Nephron (organoid): ENCODE data around the gene MRGPRF.

ENCODE experiments used
- H3K27ac Mint-ChIP-seq, 3 experiments: 2 replicates each; pipeline ENCODE4 v1.8.0; 2020; ENCODE audit warnings: mixed read lengths in 3 of 3, mild to moderate bottlenecking in 2 of 3, moderate library complexity in 1 of 3
- H3K27me3 Mint-ChIP-seq: 2 replicates; pipeline ENCODE4 v1.8.0; 2021; ENCODE audit warnings: low read depth, mild to moderate bottlenecking, moderate library complexity, mixed read lengths
- H3K36me3 Mint-ChIP-seq: 2 replicates; pipeline ENCODE4 v1.8.0; 2020; ENCODE audit warnings: low read depth, mixed read lengths
- H3K4me1 Mint-ChIP-seq: 2 replicates; pipeline ENCODE4 v1.8.0; 2020; ENCODE audit warnings: mixed read lengths
- H3K4me3 Mint-ChIP-seq, 3 experiments: 2 replicates each; pipeline ENCODE4 v1.8.0; 2020; ENCODE audit warnings: mild to moderate bottlenecking in 3 of 3, mixed read lengths in 3 of 3, moderate library complexity in 2 of 3
- H3K9me3 Mint-ChIP-seq: 2 replicates; pipeline ENCODE4 v1.8.0; 2020; ENCODE audit warnings: mixed read lengths
- CTCF ChIP-seq, 3 experiments: fragments of 200-600 bp; sonication (generic); IDR thresholded peaks; one replicate each; pipeline ENCODE4 v1.5.0; 2021; ENCODE audit warnings: antibody characterized with exemption in 3 of 3; ENCODE audit not compliant: unreplicated experiment in 3 of 3

Gene MRGPRF

GRCh38 chr11:68959465-68960293 lies 53.4 kb downstream of the MRGPRF start:
- Mint-ChIP-seq H3K9me3 (peaks cover 5% of the 10 kb centered on the region), H3K27me3 (peaks cover 12% of the 10 kb centered on the region), H3K36me3 (no peaks in the 10 kb centered on the region), H3K4me3 (no peak overlapping the region), H3K27ac (no peak overlapping the region), H3K4me1 (peaks cover 8% of the 10 kb centered on the region)
- TF ChIP-seq CTCF (IDR thresholded peaks at IDR 0.05; ENCODE audit: unreplicated experiment in 3 of 3) = no peak

- Mint-ChIP-seq H3K4me3 (no peak overlapping the region), H3K27me3 (peaks cover 12% of the 10 kb centered on the region), H3K4me1 (peaks cover 8% of the 10 kb centered on the region), H3K36me3 (no peaks in the 10 kb centered on the region), H3K27ac (no peak overlapping the region), H3K9me3 (peaks cover 2% of the 10 kb centered on the region)
- TF ChIP-seq CTCF (IDR thresholded peaks at IDR 0.05; ENCODE audit: unreplicated experiment in 3 of 3) = no peak
Observed at GRCh38 chr11:68958211-68958610, 54.8 kb downstream of the MRGPRF start.

- Mint-ChIP-seq H3K36me3 (no peaks in the 10 kb centered on the region), H3K27ac (no peak overlapping the region), H3K9me3 (peaks cover 2% of the 10 kb centered on the region), H3K4me3 (no peak overlapping the region), H3K27me3 (peaks cover 9% of the 10 kb centered on the region), H3K4me1 (peaks cover 8% of the 10 kb centered on the region)
- no peak for TF ChIP-seq CTCF (IDR thresholded peaks at IDR 0.05; ENCODE audit: unreplicated experiment in 3 of 3)
Observed at GRCh38 chr11:68956547-68957254, 56.3 kb downstream of the MRGPRF start.

GRCh38 chr11:68956142-68956541 lies 56.9 kb downstream of the MRGPRF start:
- no peak overlapping the region for H3K4me3 Mint-ChIP-seq
- TF ChIP-seq CTCF (IDR thresholded peaks at IDR 0.05; ENCODE audit: unreplicated experiment in 3 of 3) = peak in 2 of 3 experiments; percentile 11 to 28
- no peaks in the 10 kb centered on the region for H3K36me3 Mint-ChIP-seq
- H3K27ac Mint-ChIP-seq = no peak overlapping the region
- H3K4me1 Mint-ChIP-seq = peaks cover 8% of the 10 kb centered on the region
- H3K9me3 Mint-ChIP-seq = peaks cover 2% of the 10 kb centered on the region
- peaks cover 10% of the 10 kb centered on the region for H3K27me3 Mint-ChIP-seq

- Mint-ChIP-seq H3K9me3 (peaks cover 2% of the 10 kb centered on the region), H3K36me3 (no peaks in the 10 kb centered on the region), H3K27ac (peak overlapping the region; percentile 55 to 60 (median 55)), H3K27me3 (peaks cover 10% of the 10 kb centered on the region), H3K4me3 (peak overlapping the region in 1 of 3 experiments; percentile 45), H3K4me1 (peaks cover 8% of the 10 kb centered on the region)
- TF ChIP-seq CTCF (IDR thresholded peaks at IDR 0.05; ENCODE audit: unreplicated experiment in 3 of 3) = no peak
Observed at GRCh38 chr11:68955607-68955958, 57.5 kb downstream of the MRGPRF start.
